ENCODE measurements around the gene CCDC43. TPM values are rescaled to one million over a fixed set of nuclear protein-coding genes. Genes with fewer than 3 reads are reported as not detected.
"Not testable (repeated sequence)": the region's sequence is repeated elsewhere in the genome, so short reads cannot be mapped to it uniquely, and the experiment has no call there.

The CCDC43 gene
- total RNA-seq, 1 experiment from 2014 or later = 34.3 TPM

- H3K23me2 ChIP-seq (ENCODE audit: insufficient read length, low read depth, low read length, poor library complexity, severe bottlenecking) = no peaks in the 10 kb centered on the region
- no peak overlapping the region for H3K56ac ChIP-seq (ENCODE audit: insufficient read length, low read depth, low read length)
- no peak overlapping the region for H3K4me2 ChIP-seq (ENCODE audit: insufficient read depth, insufficient read length, low read length)
- no peak overlapping the region for H3K18ac ChIP-seq (ENCODE audit: insufficient read length, low read depth, low read length)
- no peak overlapping the region for H4K8ac ChIP-seq (replicated peaks; ENCODE audit: insufficient read length, low read depth, low read length)
- no peaks in the 10 kb centered on the region for H3K27me3 ChIP-seq (ENCODE audit: insufficient read depth, low read length)
- no peaks in the 10 kb centered on the region; the same call in 1 of the 2 replicates for H3K4me1 ChIP-seq (ENCODE audit: insufficient read depth, low read length)
- Mint-ChIP-seq H3K36me3 (ENCODE audit: insufficient read depth in 1 of 3, low read depth in 3 of 3) (peaks cover 39 to 75% (median 74%) of the 10 kb centered on the region in 3 experiments; a peak in 6 of 7 replicates), H3K4me3 (no peak overlapping the region; a peak in 1 of 5 replicates), H3K27ac (peak overlapping the region in 1 of 3 experiments; percentile 51; a peak in 1 of 7 replicates), H3K9me3 (no peaks in the 10 kb centered on the region), H3K4me1 (peaks cover 9 to 17% of the 10 kb centered on the region in 2 experiments), H3K27me3 (ENCODE audit: low read depth) (no peaks in the 10 kb centered on the region)
- peak; percentile 69 for TF ChIP-seq CTCF (conservative IDR thresholded peaks at IDR 0.05)
- H2BK120ac ChIP-seq (ENCODE audit: low read depth, low read length, poor library complexity, severe bottlenecking) = no peak overlapping the region
- WGBS (ENCODE audit: extremely low coverage, insufficient read length, low lambda C conversion rate) = no CpG with 5 or more reads among the region's 5 CpGs
- H4K5ac ChIP-seq (ENCODE audit: insufficient read length, low read depth, low read length) = no peak overlapping the region
- H3K4ac ChIP-seq (ENCODE audit: low read depth, low read length) = no peak overlapping the region
- H3K79me2 ChIP-seq (ENCODE audit: insufficient read depth, low read length) = no peaks in the 10 kb centered on the region
- H3K14ac ChIP-seq (ENCODE audit: insufficient read depth, low read length) = no peak overlapping the region
- H3K9ac ChIP-seq (ENCODE audit: extremely low read depth, insufficient read length, low read length) = no peak overlapping the region
- no peaks in the 10 kb centered on the region for H3K79me1 ChIP-seq (ENCODE audit: insufficient read depth, low read depth, low read length, poor library complexity, severe bottlenecking)
- H2BK15ac ChIP-seq (ENCODE audit: low read depth, low read length) = no peak overlapping the region
- H2BK20ac ChIP-seq (ENCODE audit: low read depth, low read length, poor library complexity, severe bottlenecking) = no peak overlapping the region
- no peak overlapping the region for H4K91ac ChIP-seq (ENCODE audit: insufficient read length, low read depth, low read length)
- no peak overlapping the region for H2AK5ac ChIP-seq (ENCODE audit: insufficient read length, low read length)
- H2AFZ ChIP-seq (ENCODE audit: low read length) = no peak overlapping the region
- peak; percentile 80 for DNase-seq
- no peak overlapping the region for H3T11ph ChIP-seq (ENCODE audit: low read length)
- no peak overlapping the region for H3K23ac ChIP-seq (ENCODE audit: insufficient read length, low read depth, low read length)
- no peak overlapping the region for H3K27ac ChIP-seq (ENCODE audit: insufficient read length, low read depth, low read length)
- no peak overlapping the region for H2BK12ac ChIP-seq (ENCODE audit: insufficient read length, low read depth, low read length)
- no peaks in the 10 kb centered on the region for H3K9me3 ChIP-seq (ENCODE audit: control insufficient read depth, low read depth, low read length)
- H4K20me1 ChIP-seq (ENCODE audit: control insufficient read depth, insufficient read depth, insufficient read length) = no peaks in the 10 kb centered on the region
- no peak overlapping the region for H2BK5ac ChIP-seq (ENCODE audit: insufficient read length, low read length)
Measured at GRCh38 chr17:44733753-44734152, 44.2 kb upstream of the CCDC43 start.

GRCh38 chr17:44726121-44726520, 36.5 kb upstream of the CCDC43 start:
- H3K4ac ChIP-seq (ENCODE audit: low read depth, low read length); H3K9me3 Mint-ChIP-seq; H2BK120ac ChIP-seq (ENCODE audit: low read depth, low read length, poor library complexity, severe bottlenecking); H3K4me2 ChIP-seq (ENCODE audit: insufficient read depth, insufficient read length, low read length); H3K79me2 ChIP-seq (ENCODE audit: insufficient read depth, low read length); H3K4me3 Mint-ChIP-seq; H3K4me1 ChIP-seq (ENCODE audit: insufficient read depth, low read length); H3K4me1 Mint-ChIP-seq; H2BK20ac ChIP-seq (ENCODE audit: low read depth, low read length, poor library complexity, severe bottlenecking); H4K20me1 ChIP-seq (ENCODE audit: control insufficient read depth, insufficient read depth, insufficient read length); H3K27me3 ChIP-seq (ENCODE audit: insufficient read depth, low read length); H4K5ac ChIP-seq (ENCODE audit: insufficient read length, low read depth, low read length); H3K27me3 Mint-ChIP-seq (ENCODE audit: low read depth); H2BK5ac ChIP-seq (ENCODE audit: insufficient read length, low read length); H3K23me2 ChIP-seq (ENCODE audit: insufficient read length, low read depth, low read length, poor library complexity, severe bottlenecking); H3K9me3 ChIP-seq (ENCODE audit: control insufficient read depth, low read depth, low read length); H2BK12ac ChIP-seq (ENCODE audit: insufficient read length, low read depth, low read length); H3K27ac ChIP-seq (ENCODE audit: insufficient read length, low read depth, low read length); H3K14ac ChIP-seq (ENCODE audit: insufficient read depth, low read length); H3K56ac ChIP-seq (ENCODE audit: insufficient read length, low read depth, low read length); H4K91ac ChIP-seq (ENCODE audit: insufficient read length, low read depth, low read length); H3K9ac ChIP-seq (ENCODE audit: extremely low read depth, insufficient read length, low read length); H2BK15ac ChIP-seq (ENCODE audit: low read depth, low read length); H3K79me1 ChIP-seq (ENCODE audit: insufficient read depth, low read depth, low read length, poor library complexity, severe bottlenecking); H3K18ac ChIP-seq (ENCODE audit: insufficient read length, low read depth, low read length); H3K27ac Mint-ChIP-seq; H2AFZ ChIP-seq (ENCODE audit: low read length); H3T11ph ChIP-seq (ENCODE audit: low read length); H2AK5ac ChIP-seq (ENCODE audit: insufficient read length, low read length); H3K23ac ChIP-seq (ENCODE audit: insufficient read length, low read depth, low read length); H4K8ac ChIP-seq (replicated peaks; ENCODE audit: insufficient read length, low read depth, low read length); DNase-seq: not testable (repeated sequence)
- H3K36me3 Mint-ChIP-seq (ENCODE audit: insufficient read depth in 1 of 3, low read depth in 3 of 3) = peaks cover 24 to 64% (median 63%) of the 10 kb centered on the region in 3 experiments; a peak in 6 of 7 replicates
- no CpG with 5 or more reads among the region's 6 CpGs for WGBS (ENCODE audit: extremely low coverage, insufficient read length, low lambda C conversion rate)

Data from H9 (cell line).